ENCODE results near the gene MUC2. TPM values are rescaled to one million over a fixed set of nuclear protein-coding genes. Genes with fewer than 3 reads are reported as not detected.

The MUC2 gene
- total RNA-seq, 2 donors from 2014 or later = 1,472 to 2,135 TPM

- intact Hi-C loops (cut with DNase I, micrococcal nuclease) = loop anchor here in 1 of 2 donors (10.0 kb wide), 1 partner anchor 194 kb away; no protein-coding TSS in a partner anchor
- no peak for ATAC-seq
- DNase-seq = no peak
Measured at GRCh38 chr11:1048375-1049070, 26.2 kb upstream of the MUC2 start.

GRCh38 chr11:1049071-1049405 is 25.6 kb upstream of the MUC2 start:
- DNase-seq (no peak), ATAC-seq (no peak)
- intact Hi-C loops (cut with DNase I, micrococcal nuclease) = loop anchor here in 1 of 2 donors (10.0 kb wide), 1 partner anchor 194 kb away; no protein-coding TSS in a partner anchor

- intact Hi-C loops (cut with DNase I, micrococcal nuclease) = loop anchor here in 1 of 2 donors (10.0 kb wide), 1 partner anchor 195 kb away; no protein-coding TSS in a partner anchor
- DNase-seq = no peak
- no peak for ATAC-seq
Measured at GRCh38 chr11:1049431-1049891, 25.2 kb upstream of the MUC2 start.

DNA sequence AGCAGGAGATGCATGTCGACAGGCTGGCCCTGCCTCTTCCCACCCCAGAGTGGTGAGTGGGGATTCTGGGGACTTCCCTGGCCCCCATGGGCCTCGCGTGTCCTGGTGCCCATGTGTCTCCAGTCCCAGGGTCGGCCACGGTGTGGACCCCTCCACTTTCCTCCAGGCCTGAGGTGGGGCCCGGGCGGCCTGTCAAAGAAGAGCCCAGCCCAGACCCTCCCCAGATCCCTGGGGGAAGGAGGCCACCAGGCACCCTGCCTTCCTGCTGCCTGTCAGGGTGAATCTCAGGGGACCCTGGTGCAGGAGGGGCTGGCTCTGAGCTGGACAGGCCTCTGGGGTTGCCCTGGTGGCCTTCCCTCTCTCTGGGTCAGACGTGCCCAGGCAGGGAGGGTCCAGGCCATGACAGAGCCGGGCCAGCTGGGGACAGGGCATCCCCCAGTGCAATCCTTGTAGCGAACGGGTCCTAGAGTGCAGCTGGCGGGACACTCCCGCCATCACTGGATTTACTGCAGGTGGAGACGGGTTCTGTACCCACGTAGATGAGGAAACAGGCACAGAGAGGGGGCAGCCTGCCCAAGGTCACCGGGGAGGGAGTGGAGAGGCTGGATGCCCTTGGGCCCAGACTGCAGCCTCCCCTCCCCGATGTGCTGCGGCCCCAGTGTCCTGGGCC is 24.6 kb upstream of the MUC2 start:
- intact Hi-C loops (cut with DNase I, micrococcal nuclease) = loop anchor here in 1 of 2 donors (10.0 kb wide), 1 partner anchor 195 kb away; no protein-coding TSS in a partner anchor
- no peak for ATAC-seq
- DNase-seq = no peak

DNA sequence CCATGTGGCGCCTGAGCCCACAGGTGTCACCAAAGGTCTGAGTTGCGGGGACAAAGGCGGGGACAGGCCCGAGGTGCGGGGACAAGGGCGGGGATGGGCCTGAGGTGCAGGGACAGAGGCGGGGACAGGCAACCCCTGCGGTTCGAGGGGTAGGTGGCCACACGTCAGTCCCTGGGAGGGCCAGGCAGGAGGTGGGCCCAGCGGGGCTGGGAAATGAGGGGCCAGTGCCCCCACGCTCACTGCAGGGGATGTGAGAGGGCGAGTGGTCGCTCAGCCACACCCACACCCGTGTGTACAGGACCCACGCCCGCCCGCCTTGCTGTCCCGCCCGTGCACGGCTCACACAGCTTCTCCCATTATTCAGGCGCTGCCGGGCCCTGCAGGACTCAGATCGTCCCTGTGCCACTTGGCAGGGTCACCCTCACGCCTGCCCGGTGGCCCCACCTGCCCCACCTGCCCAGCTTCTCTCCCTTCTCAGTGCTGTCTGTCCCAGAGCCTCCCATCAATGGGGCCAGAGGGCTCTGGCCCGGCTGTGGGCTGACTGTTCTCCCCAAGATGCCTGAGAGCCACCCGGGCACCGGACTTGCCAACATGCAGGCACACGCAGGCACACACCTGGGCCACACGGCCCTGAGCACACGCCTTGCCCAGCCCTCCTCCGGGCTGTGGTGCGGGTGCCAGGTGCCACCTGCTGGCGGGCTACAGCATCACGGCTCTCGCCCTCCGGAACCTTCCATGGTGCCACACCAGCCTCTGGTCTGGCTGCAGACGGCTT is 23.9 kb upstream of the MUC2 start:
- intact Hi-C loops (cut with DNase I, micrococcal nuclease) = no loop called here
- peak; percentile 68 to 86 for DNase-seq
- ATAC-seq = peak; percentile 62

- no peak for ATAC-seq
- no peak for DNase-seq
Measured at GRCh38 chr11:1051356-1052132, 23.1 kb upstream of the MUC2 start.

DNA sequence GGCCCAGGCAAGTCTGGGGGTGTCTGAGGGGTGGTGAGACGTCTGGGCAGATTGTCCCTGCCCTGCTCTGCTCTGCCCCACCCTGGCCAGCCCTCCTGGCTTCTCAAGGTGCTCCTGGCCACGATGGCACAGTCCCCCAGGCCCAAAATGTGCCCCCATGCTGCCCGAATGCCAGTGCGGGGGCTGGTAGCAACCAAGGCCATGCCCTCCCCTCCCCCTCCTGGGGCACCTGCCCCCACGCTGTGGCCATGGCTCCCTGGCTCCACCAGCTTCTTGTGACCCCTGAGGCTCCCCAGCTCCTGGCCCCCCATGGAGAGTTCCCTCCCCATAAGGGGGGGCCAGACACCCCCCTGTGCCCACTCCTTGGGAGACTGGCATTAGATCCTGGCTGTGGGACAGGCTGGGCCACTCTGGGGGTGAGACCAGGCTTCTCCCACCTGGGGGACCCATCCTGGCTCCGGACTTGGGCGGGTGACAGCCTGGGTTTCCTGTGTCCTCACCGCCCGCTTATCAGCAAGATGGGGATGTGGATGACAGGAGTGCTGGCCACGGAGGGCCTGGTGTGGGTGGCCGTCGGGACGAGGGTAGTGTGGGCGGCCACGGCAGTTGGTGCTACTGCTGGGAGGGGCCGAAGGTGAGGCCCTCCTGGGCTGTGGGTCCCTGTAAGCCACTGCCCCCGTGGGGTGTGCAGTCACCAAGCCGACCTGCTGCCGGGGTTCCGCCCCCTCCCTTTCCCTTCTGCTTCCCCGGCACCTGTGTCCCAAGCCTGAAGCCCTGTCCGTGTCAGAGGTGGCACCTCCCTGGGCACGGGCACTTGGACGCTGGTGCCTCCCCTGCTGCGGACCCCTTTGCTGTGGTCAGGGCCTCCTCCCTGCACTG is 22.3 kb upstream of the MUC2 start:
- DNase-seq = no peak
- intact Hi-C loops (cut with DNase I, micrococcal nuclease) = no loop called here
- no peak for ATAC-seq

More at GRCh38 chr11:1051356-1052132, 23.1 kb upstream of the MUC2 start:
- intact Hi-C loops (cut with DNase I, micrococcal nuclease) = no loop called here

GRCh38 chr11:1053121-1053901 is 21.4 kb upstream of the MUC2 start:
- DNase-seq (peak in 1 of 2 donors; percentile 61), ATAC-seq (peak; percentile 40)
- intact Hi-C loops (cut with DNase I, micrococcal nuclease) = no loop called here

DNA sequence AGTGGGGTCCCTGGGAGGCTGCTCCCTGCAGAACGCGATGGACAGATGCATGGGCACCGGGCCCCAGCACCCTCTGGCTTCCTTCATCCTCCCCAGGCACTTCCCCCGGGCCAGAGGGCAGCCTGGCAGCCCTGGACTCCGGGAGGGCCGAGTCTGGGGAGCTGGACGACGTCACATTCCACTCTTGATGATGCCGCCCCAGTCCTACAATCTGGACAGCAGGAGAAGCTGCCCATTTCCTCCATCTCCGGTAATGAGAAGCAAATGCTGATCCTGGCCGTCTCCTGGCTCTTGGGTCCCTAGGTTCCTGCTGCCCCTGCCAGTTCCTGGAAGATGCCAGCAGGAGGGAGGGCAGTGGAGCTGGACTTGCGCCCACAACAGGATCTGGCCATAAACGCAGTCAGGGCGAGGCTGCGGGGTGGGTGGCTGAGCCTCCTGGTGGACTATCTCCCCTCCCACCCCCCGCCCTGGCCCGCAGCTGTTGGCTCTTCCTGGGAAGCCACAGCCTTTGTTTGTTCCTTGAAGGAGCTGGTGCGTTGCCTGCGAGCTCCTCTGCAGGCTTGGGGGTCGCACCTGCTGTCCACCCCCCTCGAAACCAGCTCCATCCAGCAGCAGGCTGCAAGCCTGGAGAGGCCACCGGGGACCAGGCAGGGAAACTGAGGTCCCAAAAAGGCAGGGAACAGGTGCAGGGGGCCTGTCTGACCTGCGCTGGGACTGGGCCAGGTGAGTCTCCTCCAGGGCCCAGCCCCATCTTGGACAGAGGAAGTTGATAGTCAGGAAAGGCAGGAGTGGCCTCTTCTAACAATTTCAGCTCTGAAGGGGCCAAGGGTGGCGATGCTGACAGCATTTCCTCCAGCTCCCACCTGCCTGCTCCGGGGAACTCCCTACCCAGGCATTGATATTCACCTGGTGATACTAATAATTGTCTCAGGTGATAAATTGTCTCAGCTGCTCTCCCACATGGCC is 20.2 kb upstream of the MUC2 start:
- peak; percentile 87 to 91 for DNase-seq
- ATAC-seq = peak; percentile 68
- intact Hi-C loops (cut with DNase I, micrococcal nuclease) = no loop called here

- ATAC-seq (no peak), DNase-seq (peak in 1 of 2 donors; percentile 26)
- intact Hi-C loops (cut with DNase I, micrococcal nuclease) = no loop called here
Measured at GRCh38 chr11:1055109-1055703, 19.5 kb upstream of the MUC2 start.

DNA sequence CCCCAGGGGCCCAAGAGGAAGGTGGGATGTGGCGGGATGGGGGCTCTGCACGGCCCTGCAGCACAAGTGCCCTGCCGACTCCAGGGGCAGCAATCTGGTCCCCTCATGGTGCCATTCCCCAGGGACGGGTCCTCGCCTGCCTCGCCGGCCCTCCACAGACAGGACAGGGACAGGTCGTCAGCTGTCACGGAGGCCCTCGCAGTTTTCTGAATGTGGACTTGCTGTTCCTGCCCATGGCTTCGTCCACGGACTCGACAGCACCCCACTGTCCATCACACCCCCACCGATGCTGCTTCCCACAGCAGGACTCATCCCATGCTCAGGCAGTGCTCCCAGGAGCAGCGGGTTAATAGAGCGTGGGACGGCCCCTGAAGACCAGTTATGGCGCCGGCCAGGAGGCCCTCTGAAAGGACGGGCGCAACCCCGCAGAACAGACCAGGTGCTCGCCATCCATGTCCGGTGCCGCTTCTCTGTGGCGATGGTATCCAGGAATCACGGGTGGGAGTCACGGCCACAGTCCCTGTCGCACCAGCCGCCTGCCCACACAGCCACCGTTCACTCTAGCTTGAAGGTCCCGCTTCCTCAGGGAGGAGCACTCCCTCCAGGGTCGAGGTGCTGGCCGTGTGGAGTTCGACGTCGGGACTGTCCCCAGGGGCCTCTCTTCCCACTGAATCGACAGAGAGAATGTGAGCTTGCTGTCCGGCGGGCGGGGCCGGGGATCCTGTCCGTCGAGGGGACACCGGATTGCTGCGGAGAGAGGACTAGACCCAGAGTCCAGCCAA is 18.5 kb upstream of the MUC2 start:
- intact Hi-C loops (cut with DNase I, micrococcal nuclease) = no loop called here
- ATAC-seq = no peak
- peak; percentile 9 to 28 for DNase-seq

- intact Hi-C loops (cut with DNase I, micrococcal nuclease) = no loop called here
Measured at GRCh38 chr11:1057806-1058205, 16.9 kb upstream of the MUC2 start.

GRCh38 chr11:1059759-1060158 is 14.9 kb upstream of the MUC2 start:
- intact Hi-C loops (cut with DNase I, micrococcal nuclease) = no loop called here
- ATAC-seq (no peak), DNase-seq (peak; percentile 9 to 24)

More at GRCh38 chr11:1057806-1058205, 16.9 kb upstream of the MUC2 start:
- peak; percentile 3 to 24 for DNase-seq
- ATAC-seq = no peak

DNA sequence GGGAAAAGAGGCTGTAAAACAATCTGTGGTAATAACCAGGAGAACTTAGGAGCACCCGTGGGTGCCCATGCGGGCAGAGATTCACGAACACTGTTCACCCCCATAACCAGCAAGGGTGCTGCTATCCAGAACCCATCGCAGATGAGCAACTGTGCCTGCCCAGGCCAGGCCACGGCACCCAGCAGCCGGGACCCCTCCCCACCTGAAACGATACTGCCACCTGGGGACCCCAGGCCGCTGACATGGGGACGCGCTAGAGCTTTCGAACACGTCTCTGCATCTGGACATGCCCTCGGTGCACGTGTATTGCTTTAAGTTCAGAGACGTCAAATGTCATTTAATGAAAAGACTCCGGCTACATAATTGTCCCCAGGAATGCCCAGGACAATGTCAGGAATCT is 14.3 kb upstream of the MUC2 start:
- intact Hi-C loops (cut with DNase I, micrococcal nuclease) = no loop called here
- DNase-seq (peak; percentile 28 to 34), ATAC-seq (peak; percentile 18)
